ENCODE results near the gene DCAF12.

Gene DCAF12

GRCh38 chr9:34126207-34127034 is at the start of gene DCAF12 (continued):
- no peak for TF ChIP-seq ZNF518A (tag by site-specific recombination; conservative IDR thresholded peaks at IDR 0.05; ENCODE audit: low read depth)
- no peak; the same call in 1 of the 2 replicates for TF ChIP-seq ZNF561 (tag by site-specific recombination; IDR thresholded peaks at IDR 0.05; ENCODE audit: borderline replicate concordance)
- no peak for TF ChIP-seq ZNF48 (tag by site-specific recombination; IDR thresholded peaks at IDR 0.05)
- no peak for TF ChIP-seq ZNF521 (tag by site-specific recombination; IDR thresholded peaks at IDR 0.05)
- no peak for TF ChIP-seq ZBTB49 (tag by site-specific recombination; IDR thresholded peaks at IDR 0.05; ENCODE audit: low read depth)
- peak; percentile 22; the same call in 1 of the 2 replicates for TF ChIP-seq ZNF10 (tag by site-specific recombination; IDR thresholded peaks at IDR 0.05)
- TF ChIP-seq INSM2 (tag by site-specific recombination; IDR thresholded peaks at IDR 0.05), result no peak
- TF ChIP-seq ZBTB10 (tag by site-specific recombination; IDR thresholded peaks at IDR 0.05), result no peak
- no peak for TF ChIP-seq ZNF214 (tag by site-specific recombination; IDR thresholded peaks at IDR 0.05; ENCODE audit: borderline replicate concordance)
- no peak for TF ChIP-seq SETDB1 (IDR thresholded peaks at IDR 0.05; ENCODE audit: insufficient read length, low read length)
- TF ChIP-seq ZNF837 (tag by site-specific recombination; IDR thresholded peaks at IDR 0.05), result no peak
- TF ChIP-seq GFI1B (tag by site-specific recombination; IDR thresholded peaks at IDR 0.05), result no peak
- TF ChIP-seq MYNN (tag by site-specific recombination; IDR thresholded peaks at IDR 0.05; ENCODE audit: borderline replicate concordance), result peak; percentile 33; the same call in 1 of the 2 replicates
- TF ChIP-seq SCRT2 (tag by site-specific recombination; IDR thresholded peaks at IDR 0.05), result no peak
- no peak for TF ChIP-seq ATF2 (tag by site-specific recombination; IDR thresholded peaks at IDR 0.05; ENCODE audit: low read depth)
- TF ChIP-seq ZNF510 (tag by site-specific recombination; IDR thresholded peaks at IDR 0.05; ENCODE audit: insufficient replicate concordance), result no peak
- no peak for TF ChIP-seq ZNF302 (tag by site-specific recombination; IDR thresholded peaks at IDR 0.05; ENCODE audit: low read depth)
- no peak for TF ChIP-seq ZNF174 (tag by site-specific recombination; IDR thresholded peaks at IDR 0.05)
- no peak for TF ChIP-seq ZSCAN30 (tag by site-specific recombination; IDR thresholded peaks at IDR 0.05)
- no peak for TF ChIP-seq ZFP41 (tag by site-specific recombination; IDR thresholded peaks at IDR 0.05; ENCODE audit: borderline replicate concordance)
- TF ChIP-seq GLI2 (tag by site-specific recombination; IDR thresholded peaks at IDR 0.05; ENCODE audit: borderline replicate concordance, low read depth), result no peak
- TF ChIP-seq ZNF274 (IDR thresholded peaks at IDR 0.05; ENCODE audit: low read length), result no peak
- no peak for TF ChIP-seq ZNF274 (tag by site-specific recombination; IDR thresholded peaks at IDR 0.05; ENCODE audit: borderline replicate concordance)
- peak; percentile 59 for TF ChIP-seq ZNF366 (tag by site-specific recombination; conservative IDR thresholded peaks at IDR 0.05)
